Peyer's patch (tissue), 4 donors: Measurements from ENCODE around the gene NNMT.

Experiments used
- POLR2A ChIP-seq, 2 donors: fragments of 450-650 bp; IDR thresholded peaks; one replicate each; pipeline ENCODE4 v1.5.1; 2017; ENCODE audit warnings: antibody characterized with exemption in 2 of 2, mild to moderate bottlenecking in 2 of 2, moderate library complexity in 2 of 2
- TF ChIP-seq, protein P1 (sequence below), 6 experiments: fragments of 450-650 bp in 4 of 6; fragments of 200-600 bp in 2 of 6; sonication (generic) in 1 of 6; IDR thresholded peaks; one replicate each; pipeline ENCODE4 v1.5.1; 2017 to 2019; ENCODE audit warnings: antibody characterized with exemption in 6 of 6, mild to moderate bottlenecking in 3 of 6, moderate library complexity in 1 of 6

DNA sequence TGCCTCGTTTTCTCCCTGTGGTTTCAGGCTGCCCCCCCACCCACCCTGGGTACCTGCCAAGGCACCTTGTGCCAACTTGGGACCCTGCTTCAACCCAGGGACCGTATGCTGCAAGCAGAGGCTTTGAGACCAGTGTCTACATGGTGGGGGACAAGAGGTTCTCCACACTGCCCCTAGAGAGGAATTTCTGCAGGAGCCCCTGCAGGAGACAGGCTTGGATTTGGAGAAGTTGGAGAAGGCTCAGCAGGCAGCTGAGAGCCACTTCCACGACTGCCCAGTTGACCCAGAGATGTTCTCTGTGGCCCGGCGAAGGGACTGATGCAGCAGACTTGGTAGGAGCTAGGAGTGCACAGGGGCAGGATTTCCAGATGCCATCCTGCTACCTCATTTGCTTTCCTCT is 20.1 kb upstream of the NNMT start:
- TF ChIP-seq, protein P1, sequence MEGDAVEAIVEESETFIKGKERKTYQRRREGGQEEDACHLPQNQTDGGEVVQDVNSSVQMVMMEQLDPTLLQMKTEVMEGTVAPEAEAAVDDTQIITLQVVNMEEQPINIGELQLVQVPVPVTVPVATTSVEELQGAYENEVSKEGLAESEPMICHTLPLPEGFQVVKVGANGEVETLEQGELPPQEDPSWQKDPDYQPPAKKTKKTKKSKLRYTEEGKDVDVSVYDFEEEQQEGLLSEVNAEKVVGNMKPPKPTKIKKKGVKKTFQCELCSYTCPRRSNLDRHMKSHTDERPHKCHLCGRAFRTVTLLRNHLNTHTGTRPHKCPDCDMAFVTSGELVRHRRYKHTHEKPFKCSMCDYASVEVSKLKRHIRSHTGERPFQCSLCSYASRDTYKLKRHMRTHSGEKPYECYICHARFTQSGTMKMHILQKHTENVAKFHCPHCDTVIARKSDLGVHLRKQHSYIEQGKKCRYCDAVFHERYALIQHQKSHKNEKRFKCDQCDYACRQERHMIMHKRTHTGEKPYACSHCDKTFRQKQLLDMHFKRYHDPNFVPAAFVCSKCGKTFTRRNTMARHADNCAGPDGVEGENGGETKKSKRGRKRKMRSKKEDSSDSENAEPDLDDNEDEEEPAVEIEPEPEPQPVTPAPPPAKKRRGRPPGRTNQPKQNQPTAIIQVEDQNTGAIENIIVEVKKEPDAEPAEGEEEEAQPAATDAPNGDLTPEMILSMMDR (IDR thresholded peaks at IDR 0.05): no peak
- TF ChIP-seq POLR2A (IDR thresholded peaks at IDR 0.05): no peak
